ENCODE data around the gene CTR9.

CTR9 gene

DNA sequence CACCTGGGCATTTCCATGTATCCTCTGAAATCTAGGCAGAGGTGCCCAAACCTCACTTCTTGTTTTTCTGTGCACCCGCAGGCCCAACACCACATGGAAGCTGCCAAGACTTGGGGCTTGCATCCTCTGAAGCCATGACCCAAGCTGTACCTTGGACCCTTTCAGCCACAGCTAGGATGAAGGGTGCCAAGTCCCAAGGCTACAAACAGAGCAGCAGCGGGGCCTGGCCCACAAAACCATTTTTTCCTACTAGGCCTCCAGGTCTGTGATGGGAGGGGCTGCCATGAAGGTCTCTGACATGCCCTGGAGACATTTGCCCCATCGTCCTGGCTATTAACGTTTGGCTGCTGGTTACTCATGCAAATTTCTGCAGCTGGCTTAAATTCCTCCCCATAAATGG, 78.1 kb downstream of the CTR9 start:
- DNase-seq = no peak

Data from T1000 (cell line).